Pancreas (tissue), 10 donors: Measurements from ENCODE around the gene FADS6. TPM values are rescaled to one million over a fixed set of nuclear protein-coding genes. Genes with fewer than 3 reads are reported as not detected.

ENCODE experiments used
- ATAC-seq, 4 donors: fragments of 200-7000 bp; cut with Tn5 transposase; one replicate each; pipeline versions ENCODE4 v1.8.0 to v1.9.1; 2020; ENCODE audit warnings: mild to moderate bottlenecking in 4 of 4, moderate library complexity in 4 of 4
- DNase-seq, 6 donors: peaks; one replicate each; pipeline ENCODE4 v3.0.0-alpha.2; 2020
- FAIRE-seq: peaks from 2 replicates; lab custom pipeline; 2012; peaks lifted over from hg19 to GRCh38; lab: Jason Lieb, UNC
- H3K27ac ChIP-seq, 4 donors: fragments of 200-600 bp; sonication (generic); 1 replicate in 3 of 4; 2 replicates in 1 of 4; pipeline versions ENCODE4 v1.5.0 to v1.8.0; 2020
- H3K27me3 ChIP-seq, 4 donors: fragments of 200-600 bp; one replicate each; pipeline ENCODE4 v1.8.0; 2021
- H3K36me3 ChIP-seq, 3 donors: fragments of 200-600 bp; sonication (generic) in 1 of 3; one replicate each; pipeline versions ENCODE4 v1.5.0 to v1.8.0; 2020 to 2021
- H3K4me1 ChIP-seq, 3 donors: fragments of 200-600 bp; one replicate each; pipeline ENCODE4 v1.8.0; 2021
- H3K4me3 ChIP-seq, 4 donors: fragments of 200-600 bp; sonication (generic) in 2 of 4; one replicate each; pipeline versions ENCODE4 v1.5.0 to v1.8.0; 2020 to 2021
- H3K9me3 ChIP-seq, 4 donors: fragments of 200-600 bp; one replicate each; pipeline ENCODE4 v1.8.0; 2021
- WGBS, 2 donors: extraction: QIAGEN DNeasy Blood & Tissue Kit; methylation state at CpG; one replicate each; pipeline ENCODE4 v1.1.7; 2013; 5-methylcytosine and 5-hydroxymethylcytosine counted together
- intact Hi-C, 3 donors: fragments of 100-400 bp; cut with DNase I; formaldehyde crosslinking; loops; one replicate each; pipeline versions ENCODE4 v1.11.1 to v1.14.2; 2022
- polyA plus RNA-seq, 2 donors: library from polyadenylated mRNA; stranded (reverse); fragments of 200-250 nt; gene quantifications; one replicate each; pipeline ENCODE4 v1.2.3, GENCODE V29; 2013
- total RNA-seq, 6 donors: library from RNA; stranded (reverse); fragmentation: NEBNext Ultra II Directional in 4 of 6; extraction: Animal tissue kit (Norgen Biotek cat#: 25700) in 4 of 6; gene quantifications; one replicate each; pipeline versions ENCODE4 v1.2.1 to v1.2.4, GENCODE V29; 2021 to 2023
- TF ChIP-seq, protein P1 (sequence below), 4 donors: fragments of 200-600 bp; sonication (generic) in 3 of 4; IDR thresholded peaks; one replicate each; pipeline versions ENCODE4 v1.5.0 to v1.8.0; 2021; ENCODE audit warnings: antibody characterized with exemption in 4 of 4
- donor health status: healthy with polysubstance abuse.
- donor health status: DM: no; HTN: no; CAD: no; lungs with moderate emphysema.
- donor health status: DM: no; HTN: no; CAD: no.
- donor health status: control.
- donor health status: control.
- donor health status: Bipolar disorder and iron deficiency.
- donor health status: DM: yes; HTN: yes; CAD: no.
- donor health status: DM: no; HTN: no; CAD: no.
- donor health status: DM: no; HTN: no; CAD: no.
- donor health status: DM: yes; HTN: yes; CAD: no.

Gene FADS6
- total and polyA plus RNA-seq, 8 donors: 0.07 to 0.16 TPM; not detected in 6

DNA sequence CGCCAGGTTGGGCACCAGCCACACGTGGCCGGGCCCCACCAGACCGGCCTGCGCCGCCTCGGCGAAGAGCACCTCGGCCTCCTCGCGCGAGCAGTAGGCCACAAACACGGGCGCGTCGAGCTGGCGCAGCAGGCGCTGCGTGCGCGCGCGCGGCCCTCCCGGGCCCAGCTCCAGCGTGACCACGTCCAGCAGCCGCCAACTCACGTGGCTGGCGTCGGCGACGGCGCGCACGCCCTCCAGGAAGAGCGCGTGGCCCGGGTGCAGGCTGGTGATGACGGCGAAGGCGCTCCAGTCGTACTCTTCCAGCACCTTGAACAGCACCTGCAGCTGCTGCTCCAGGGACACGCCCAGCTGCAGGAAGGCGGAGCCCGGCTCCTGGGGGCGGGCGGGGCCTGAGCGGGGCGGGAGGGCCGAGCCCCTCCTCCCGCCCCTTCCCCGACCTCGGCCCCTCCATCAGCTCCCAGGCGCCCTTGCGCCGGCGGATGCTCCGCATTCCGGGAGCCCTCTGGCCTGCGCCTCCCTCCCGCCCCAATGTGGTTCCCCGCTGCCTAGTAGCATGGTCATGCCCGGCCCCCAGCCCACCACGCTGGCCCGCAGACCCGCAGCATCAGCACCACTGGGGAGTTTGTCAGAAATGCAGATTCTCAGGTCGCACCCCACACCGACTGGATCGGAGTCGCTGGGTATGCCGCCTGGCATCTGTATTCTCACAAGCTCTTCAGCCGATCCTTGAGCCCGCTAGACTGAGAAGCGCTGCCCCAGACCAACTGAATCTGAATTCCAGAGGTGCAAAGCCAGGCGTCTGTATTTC, 41.0 kb downstream of the FADS6 start:
- WGBS, 2 donors: 7 to 10% methylated on average over 52 to 76 of the region's 76 CpGs
- Histone ChIP-seq H3K27me3 (peaks cover 0 to 24% (median 3%) of the 10 kb centered on the region in 4 donors), H3K9me3 (no peaks in the 10 kb centered on the region), H3K4me1 (no peaks in the 10 kb centered on the region), H3K4me3 (no peak overlapping the region), H3K36me3 (no peaks in the 10 kb centered on the region), H3K27ac (no peak overlapping the region)
- DNase-seq (peak in 1 of 6 donors; percentile 42), ATAC-seq (peak; percentile 65 to 97 (median 72)), FAIRE-seq (no peak)
- intact Hi-C loops: no loop called here
- TF ChIP-seq, protein P1, sequence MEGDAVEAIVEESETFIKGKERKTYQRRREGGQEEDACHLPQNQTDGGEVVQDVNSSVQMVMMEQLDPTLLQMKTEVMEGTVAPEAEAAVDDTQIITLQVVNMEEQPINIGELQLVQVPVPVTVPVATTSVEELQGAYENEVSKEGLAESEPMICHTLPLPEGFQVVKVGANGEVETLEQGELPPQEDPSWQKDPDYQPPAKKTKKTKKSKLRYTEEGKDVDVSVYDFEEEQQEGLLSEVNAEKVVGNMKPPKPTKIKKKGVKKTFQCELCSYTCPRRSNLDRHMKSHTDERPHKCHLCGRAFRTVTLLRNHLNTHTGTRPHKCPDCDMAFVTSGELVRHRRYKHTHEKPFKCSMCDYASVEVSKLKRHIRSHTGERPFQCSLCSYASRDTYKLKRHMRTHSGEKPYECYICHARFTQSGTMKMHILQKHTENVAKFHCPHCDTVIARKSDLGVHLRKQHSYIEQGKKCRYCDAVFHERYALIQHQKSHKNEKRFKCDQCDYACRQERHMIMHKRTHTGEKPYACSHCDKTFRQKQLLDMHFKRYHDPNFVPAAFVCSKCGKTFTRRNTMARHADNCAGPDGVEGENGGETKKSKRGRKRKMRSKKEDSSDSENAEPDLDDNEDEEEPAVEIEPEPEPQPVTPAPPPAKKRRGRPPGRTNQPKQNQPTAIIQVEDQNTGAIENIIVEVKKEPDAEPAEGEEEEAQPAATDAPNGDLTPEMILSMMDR (IDR thresholded peaks at IDR 0.05): no peak

DNA sequence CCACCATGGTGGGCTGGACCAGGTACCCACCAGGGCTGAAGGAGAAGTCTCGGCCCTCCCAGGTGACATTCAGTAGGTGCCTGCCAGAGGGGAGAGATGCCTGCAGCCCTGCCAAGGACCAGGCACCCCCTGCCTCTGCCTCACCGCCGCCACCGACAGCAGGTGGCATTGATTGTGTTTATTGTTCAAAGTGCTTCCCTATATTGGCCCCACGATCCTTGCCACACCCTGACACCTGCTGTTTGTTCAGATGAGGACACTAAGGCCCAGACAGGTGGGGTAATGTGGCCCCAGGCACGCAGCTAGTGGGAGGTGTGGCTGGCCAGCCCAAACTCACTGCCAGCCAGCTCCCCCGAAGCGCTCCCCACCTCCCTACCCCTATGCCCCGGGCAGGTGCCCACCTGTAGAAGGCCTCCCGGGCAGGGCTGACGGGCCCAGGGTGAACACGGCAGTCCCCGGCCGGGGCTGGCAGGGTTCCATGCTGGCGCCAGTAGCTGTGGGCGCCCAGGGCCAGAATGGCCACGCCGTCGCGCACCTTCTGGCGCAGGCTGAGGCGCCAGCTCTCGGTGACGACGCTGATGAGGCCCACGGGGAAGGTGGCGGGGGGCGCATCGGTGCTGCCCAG, 41.7 kb downstream of the FADS6 start:
- Histone ChIP-seq H3K4me3 (no peak overlapping the region), H3K9me3 (no peaks in the 10 kb centered on the region), H3K27me3 (peaks cover 0 to 24% (median 3%) of the 10 kb centered on the region in 4 donors), H3K4me1 (no peaks in the 10 kb centered on the region), H3K27ac (no peak overlapping the region), H3K36me3 (no peaks in the 10 kb centered on the region)
- ATAC-seq (peak in 2 of 4 donors; percentile 4 to 21), DNase-seq (no peak), FAIRE-seq (no peak)
- TF ChIP-seq, protein P1 (IDR thresholded peaks at IDR 0.05): no peak
- intact Hi-C loops: no loop called here
- WGBS, 2 donors: 52 to 65% methylated on average over 24 to 29 of the region's 29 CpGs

DNA sequence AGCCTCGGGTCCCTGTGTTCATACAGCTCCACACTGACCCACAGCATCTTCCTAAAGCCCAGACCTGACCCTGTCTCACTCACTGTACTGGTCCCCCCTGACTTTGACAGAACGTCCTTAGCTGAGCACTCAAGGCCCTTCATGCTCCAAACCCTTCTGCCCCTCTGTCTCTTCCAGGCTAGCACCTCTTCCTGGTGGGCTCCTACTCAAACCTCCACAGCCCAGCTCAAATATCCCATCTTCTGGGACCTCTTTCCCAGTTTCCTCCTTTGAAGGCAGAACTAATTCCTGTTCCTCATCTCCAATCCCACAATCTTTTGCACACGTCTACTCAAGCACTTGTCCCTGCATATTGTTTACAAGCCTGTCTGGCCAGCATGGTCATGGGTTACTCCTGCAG, 42.5 kb downstream of the FADS6 start:
- intact Hi-C loops: no loop called here
- DNase-seq (no peak), ATAC-seq (no peak), FAIRE-seq (no peak)
- H3K9me3 ChIP-seq: no peaks in the 10 kb centered on the region
- H3K27me3 ChIP-seq: peaks cover 0 to 24% (median 3%) of the 10 kb centered on the region in 4 donors
- TF ChIP-seq, protein P1 (IDR thresholded peaks at IDR 0.05): no peak
- no peak overlapping the region for H3K4me3 ChIP-seq
- H3K36me3 ChIP-seq: no peaks in the 10 kb centered on the region
- H3K27ac ChIP-seq: no peak overlapping the region
- WGBS, 2 donors: 36 to 46% methylated on average over 3 of the region's 3 CpGs
- H3K4me1 ChIP-seq: no peaks in the 10 kb centered on the region

DNA sequence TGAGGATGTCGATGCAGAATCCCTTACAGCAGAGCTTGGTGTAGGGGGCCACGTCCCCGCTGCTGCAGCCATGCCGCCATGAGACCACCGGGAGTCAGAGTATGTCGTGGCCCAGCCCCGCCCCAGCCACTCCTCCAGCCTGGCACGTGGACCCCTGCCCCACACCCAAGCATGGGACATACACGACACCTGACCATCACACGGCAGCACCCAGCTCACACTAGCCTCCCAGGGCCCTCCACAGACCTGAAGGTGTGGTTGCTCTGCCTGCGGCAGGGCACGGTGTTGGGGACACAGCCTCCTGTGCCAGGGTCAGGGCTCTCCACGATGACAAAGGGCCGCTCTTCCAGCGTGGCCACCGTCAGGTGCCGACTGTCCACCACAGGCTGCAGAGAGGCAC, 43.1 kb downstream of the FADS6 start:
- peaks cover 0 to 24% (median 3%) of the 10 kb centered on the region in 4 donors for H3K27me3 ChIP-seq
- intact Hi-C loops: no loop called here
- TF ChIP-seq, protein P1 (IDR thresholded peaks at IDR 0.05): no peak
- DNase-seq (no peak), ATAC-seq (no peak), FAIRE-seq (no peak)
- no peak overlapping the region for H3K27ac ChIP-seq
- no peaks in the 10 kb centered on the region for H3K36me3 ChIP-seq
- no peak overlapping the region for H3K4me3 ChIP-seq
- 77 to 82% methylated on average over 17 of the region's 17 CpGs for WGBS, 2 donors
- H3K4me1 ChIP-seq: no peaks in the 10 kb centered on the region
- H3K9me3 ChIP-seq: no peaks in the 10 kb centered on the region
